IPS-18c (cell line): ENCODE measurements around the gene IL22RA2.

Experiments
- H3K4me3 ChIP-seq: 2 replicates; pipeline ENCODE4 v1.7.0; 2013; ENCODE audit warnings: low read depth, mild to moderate bottlenecking, low read length, moderate library complexity; ENCODE audit not compliant: insufficient read depth
- H3K9me3 ChIP-seq: one replicate; pipeline ENCODE4 v1.6.1; 2013; ENCODE audit warnings: mild to moderate bottlenecking, low read length, moderate library complexity; ENCODE audit not compliant: control insufficient read depth, insufficient read depth

Gene IL22RA2

DNA sequence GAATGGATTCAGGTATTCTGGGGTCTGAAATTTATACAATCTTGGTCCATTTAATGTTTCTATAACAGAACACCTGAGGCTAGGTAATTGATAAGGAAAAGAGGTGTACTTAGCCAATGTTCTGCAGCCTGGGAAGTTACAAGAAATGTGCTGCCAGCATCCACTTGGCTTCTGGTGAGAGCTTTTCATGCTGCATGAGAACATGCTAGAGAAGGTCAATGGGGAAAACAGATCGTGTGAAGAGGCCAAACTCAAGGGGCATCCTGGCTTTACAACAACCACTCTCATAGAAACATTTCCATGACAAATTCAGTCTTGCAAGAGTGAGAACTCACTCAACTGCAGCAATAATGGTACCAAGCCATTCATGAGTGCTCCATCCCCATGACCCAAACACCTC, 16.8 kb downstream of the IL22RA2 start:
- no peak overlapping the region for H3K4me3 ChIP-seq
- H3K9me3 ChIP-seq = peaks cover 2% of the 10 kb centered on the region

DNA sequence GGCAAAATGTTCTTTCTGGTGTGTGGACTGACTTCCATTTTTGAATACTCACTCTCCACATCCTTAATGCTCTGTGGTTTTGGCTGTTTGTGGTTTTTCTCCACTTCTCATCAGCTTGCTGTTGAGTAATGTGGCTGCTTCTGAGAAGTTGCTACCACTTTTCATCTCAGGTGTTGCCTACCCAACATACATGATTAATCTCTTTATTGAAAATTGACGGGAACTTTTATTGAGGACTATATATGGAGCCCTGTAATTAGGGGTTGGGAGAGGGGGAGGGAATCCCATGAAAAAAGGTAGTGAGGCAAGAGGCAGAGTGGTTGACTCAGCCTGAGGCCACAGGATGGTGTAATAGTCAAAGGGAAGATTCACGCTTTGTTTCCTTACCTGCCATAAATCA, 17.6 kb downstream of the IL22RA2 start:
- Histone ChIP-seq H3K4me3 (no peak overlapping the region), H3K9me3 (peaks cover 2% of the 10 kb centered on the region)

DNA sequence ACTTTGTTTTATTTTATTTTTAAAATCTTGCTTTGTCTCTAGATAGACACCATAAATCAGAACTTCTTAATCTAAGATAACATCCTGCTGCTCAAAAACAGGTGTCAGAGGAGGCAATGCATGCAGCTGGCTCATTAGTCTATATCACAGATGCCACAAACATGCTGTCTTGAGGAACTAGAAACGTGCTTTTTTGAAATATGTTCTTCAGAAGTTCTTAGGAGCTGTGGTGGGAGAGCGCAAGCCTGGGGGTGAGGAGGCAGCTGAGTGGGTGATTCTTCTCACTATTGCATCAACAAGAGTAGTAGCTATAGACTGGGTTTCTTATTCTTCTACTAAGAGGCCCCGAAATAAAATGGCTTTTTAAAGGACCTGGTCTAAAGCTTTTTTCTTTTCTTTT, 23.4 kb downstream of the IL22RA2 start:
- Histone ChIP-seq H3K4me3 (no peak overlapping the region), H3K9me3 (no peaks in the 10 kb centered on the region)

DNA sequence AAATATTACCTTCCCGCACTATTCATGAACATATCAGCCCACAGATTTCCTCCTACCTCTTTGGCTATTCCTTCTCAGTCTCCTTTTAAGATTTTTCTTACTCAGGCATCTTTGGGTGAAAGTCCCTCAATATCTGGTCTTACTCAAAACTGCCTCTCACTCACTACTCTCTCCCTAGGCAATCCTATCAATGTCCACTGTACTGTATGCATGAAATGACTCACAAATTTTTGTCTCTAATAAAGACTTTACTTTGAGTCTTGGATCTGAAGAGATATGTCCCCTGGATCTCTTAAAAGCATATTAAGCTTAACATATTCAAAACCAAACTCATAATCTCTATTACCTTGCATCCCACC, 24.4 kb downstream of the IL22RA2 start:
- no peaks in the 10 kb centered on the region for H3K9me3 ChIP-seq
- no peak overlapping the region for H3K4me3 ChIP-seq

DNA sequence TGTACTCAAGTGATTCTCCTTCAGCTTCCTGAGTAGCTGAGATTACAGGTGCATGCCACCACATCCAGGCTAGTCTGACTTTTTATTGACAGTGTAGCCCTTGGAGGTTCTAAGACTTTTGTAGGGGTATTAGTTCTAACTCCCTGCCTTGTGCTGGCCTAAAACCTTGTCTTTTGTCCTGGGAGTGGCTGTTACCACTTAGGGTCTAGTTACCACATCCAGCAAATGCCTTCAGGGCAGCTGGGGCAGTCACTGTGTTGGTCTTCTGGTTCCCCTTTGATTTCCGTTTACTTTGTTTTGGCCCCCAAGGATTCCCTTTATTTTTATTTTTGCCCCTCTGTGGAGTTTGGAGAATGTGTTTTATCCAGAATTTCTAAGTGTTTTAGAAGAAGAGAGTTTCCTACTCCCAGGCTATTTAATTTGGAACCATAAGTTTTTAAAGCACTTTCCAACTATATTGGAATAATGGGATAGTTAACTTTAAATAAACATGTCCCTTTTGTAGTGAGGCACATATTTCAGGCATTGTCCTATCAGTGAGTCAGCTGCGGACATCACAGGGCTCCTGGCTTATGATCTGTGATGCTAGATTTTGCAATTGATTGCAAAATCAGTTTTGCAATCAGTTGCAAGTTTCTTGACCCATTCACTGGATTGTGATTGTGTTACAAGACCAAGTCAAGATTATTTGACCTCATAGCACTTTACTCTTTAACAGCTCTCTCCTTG, 25.0 kb downstream of the IL22RA2 start:
- Histone ChIP-seq H3K4me3 (no peak overlapping the region), H3K9me3 (no peaks in the 10 kb centered on the region)

DNA sequence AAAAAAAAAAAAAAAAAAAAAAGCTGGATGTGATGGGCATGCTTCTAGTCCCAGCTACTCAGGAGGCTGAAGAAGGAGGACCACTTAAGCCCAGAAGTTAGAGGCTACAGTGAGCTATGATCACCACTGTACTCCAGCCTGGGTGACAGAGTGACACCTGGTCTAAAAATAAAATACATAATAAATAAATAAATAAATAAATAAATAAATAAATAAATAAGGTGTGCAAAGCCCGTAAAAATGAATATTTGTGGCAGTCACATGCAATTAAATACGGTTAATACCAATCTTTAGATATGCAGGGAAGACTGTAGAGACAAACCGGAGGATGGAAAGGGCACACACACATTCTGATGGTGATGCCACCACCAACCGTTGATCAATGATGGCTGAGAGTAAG, 26.2 kb downstream of the IL22RA2 start:
- Histone ChIP-seq H3K4me3 (no peak overlapping the region), H3K9me3 (no peaks in the 10 kb centered on the region)

DNA sequence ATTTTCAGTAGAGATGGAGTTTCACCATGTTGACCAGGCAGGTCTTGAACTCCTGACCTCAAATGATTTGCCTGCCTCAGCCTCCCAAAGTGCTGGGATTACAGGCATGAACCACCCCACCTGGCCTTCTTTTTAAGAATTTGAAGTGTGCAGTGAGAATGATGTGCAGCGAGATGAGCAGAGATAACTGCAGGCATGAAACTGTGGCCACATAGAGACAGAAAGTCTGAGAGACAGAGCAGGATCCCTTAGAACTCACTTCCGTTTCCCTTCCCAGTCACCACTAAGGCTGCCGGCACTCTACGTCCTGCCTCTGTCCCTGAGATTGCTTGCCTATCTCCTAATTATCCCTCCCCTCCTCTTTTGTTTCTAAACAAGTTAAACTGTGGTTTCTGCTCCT, 27.2 kb downstream of the IL22RA2 start:
- no peak overlapping the region for H3K4me3 ChIP-seq

DNA sequence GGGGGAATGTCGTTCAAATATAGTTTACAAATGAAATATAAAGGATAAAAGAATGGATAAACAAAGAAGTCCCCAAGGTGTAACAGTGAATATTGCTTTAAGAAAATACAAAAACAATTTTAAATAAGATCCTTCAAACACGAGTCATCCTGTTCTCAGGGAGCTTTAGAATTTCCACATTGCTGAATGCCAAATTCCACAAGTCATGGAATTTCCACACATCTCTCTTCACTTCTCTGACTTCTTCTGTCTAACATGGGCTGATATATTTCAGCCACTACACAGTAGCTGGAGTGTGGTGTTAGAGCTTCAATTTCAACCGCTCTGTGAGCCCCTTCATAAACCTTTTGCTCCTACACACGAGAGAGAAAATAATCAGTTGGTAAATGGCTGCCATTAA, 28.0 kb downstream of the IL22RA2 start:
- no peak overlapping the region for H3K4me3 ChIP-seq
- H3K9me3 ChIP-seq = no peaks in the 10 kb centered on the region

More for the DNA sequence above, 27.2 kb downstream of the IL22RA2 start:
- no peaks in the 10 kb centered on the region for H3K9me3 ChIP-seq

DNA sequence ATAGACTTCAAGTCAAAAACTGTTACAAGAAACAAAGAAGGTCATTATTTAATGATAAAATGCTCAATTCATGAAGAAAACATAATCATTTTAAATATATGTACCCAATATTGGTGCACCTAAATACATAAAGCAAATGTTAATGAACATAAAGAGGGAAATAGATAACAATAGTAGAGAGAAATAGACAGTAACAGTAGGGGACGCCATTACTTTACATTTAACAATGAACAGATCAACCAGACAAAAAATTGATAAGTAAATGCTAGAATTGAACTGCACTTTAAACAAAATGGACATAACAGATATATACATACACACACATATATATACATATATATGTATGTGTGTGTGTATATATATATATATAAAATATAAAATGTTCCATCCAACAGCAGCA, 37.4 kb downstream of the IL22RA2 start:
- Histone ChIP-seq H3K9me3 (no peaks in the 10 kb centered on the region), H3K4me3 (no peak overlapping the region)

DNA sequence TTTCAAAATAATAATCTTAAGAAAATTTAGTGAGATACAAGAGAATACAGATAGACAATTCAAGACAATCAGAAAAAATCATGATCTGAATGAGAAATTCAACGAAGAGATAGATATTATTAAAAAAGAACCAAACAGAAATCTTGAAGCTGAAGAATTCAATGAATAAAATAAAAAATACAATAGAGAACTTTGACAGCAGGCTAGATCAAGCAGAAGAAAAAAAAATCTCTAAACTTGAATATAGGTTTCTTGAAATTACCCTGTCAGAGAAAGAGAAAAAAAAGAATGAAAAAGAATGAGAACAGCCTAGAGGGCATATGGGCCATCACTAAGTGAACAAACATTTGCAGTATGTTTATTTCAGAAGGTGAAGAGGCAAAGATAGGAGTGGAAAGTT, 39.0 kb downstream of the IL22RA2 start:
- Histone ChIP-seq H3K9me3 (no peaks in the 10 kb centered on the region), H3K4me3 (no peak overlapping the region)

DNA sequence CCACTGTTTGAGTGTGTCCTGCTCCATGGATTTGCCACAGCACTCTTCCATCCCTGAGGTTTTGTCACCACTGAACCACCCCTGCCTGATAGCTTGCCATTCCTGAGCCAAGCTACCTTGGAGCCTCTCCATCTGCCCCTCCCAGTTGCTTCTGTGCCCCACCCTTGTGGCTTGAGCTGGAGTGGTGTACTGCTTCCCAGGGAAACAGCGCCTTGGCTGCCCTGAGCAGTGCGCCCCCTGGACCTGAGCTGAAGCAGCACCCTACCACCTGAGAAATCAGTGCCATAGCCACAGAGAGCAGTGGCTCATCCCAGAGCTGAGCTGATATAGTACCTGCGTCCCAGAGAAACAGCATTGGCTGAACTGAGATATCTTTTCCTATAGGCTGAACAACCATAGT, 40.3 kb downstream of the IL22RA2 start:
- no peak overlapping the region for H3K4me3 ChIP-seq
- H3K9me3 ChIP-seq = no peaks in the 10 kb centered on the region

DNA sequence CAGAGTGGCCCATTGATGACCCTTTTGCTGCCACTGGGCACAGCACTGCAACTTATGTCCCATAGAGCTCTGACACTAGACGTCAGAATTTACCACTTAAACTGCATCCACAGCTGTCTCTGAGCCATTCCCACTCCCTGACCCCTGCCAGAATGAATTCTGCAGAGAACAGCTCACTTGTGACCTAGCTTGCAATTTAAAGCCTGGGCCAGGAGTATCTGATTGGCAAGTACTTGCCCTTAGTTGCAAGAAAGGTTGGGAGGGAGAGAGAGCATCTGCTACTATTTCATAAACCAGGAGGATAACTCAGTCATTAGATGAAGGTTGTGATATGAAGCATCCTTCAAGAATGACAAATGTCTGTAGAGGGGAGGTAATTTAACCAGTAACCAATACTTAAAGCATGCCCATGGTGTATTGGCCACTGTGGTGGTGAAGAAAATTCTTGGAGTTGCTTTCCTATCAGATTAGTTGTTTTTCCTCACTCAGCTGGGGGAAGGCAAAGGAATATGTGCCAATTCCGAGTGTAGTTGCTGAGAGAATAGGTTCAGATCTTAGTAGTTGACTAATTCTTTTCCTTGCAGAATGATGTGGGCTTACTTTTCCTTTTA, 46.5 kb downstream of the IL22RA2 start:
- H3K9me3 ChIP-seq = no peaks in the 10 kb centered on the region
- H3K4me3 ChIP-seq = no peak overlapping the region

DNA sequence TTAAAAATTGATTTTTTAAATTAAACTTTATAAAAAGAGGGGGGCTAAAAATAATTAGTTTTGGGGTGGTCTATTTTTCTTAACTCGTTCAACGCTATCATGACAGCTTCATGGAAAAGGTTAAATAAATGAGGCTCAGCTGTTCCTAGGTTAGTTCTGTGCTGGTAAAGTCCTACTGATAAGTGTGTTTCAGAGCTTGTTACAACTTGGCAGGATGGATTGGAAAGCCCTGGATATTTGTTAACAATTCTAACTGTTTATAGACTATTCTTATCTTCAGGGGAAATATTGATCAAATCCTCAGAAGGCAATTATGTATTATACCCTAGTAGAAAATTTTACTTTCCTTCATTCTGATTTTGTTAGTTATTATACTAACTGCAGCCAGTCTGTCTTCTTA, 50.4 kb downstream of the IL22RA2 start:
- no peak overlapping the region for H3K4me3 ChIP-seq
- H3K9me3 ChIP-seq = peaks cover 9% of the 10 kb centered on the region

DNA sequence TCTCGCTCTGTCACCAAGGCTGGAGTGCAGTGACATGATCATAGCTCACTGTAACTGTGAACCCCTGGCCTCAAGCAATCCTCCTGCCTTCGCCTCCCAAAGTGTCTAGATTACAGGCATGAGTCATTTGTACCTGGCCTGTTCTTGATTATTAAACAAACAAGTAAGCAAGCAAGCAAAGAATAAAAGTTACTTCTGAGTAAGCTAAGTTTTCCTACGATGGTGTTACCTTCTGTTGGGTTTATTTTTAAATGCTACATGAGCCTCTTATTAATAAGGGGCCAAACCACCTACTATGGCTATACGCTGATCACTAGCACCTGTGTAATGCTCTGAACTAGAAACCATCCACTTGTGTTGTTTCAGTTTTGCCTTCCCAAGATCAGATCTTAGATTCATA, 50.8 kb downstream of the IL22RA2 start:
- Histone ChIP-seq H3K9me3 (peaks cover 9% of the 10 kb centered on the region), H3K4me3 (no peak overlapping the region)

DNA sequence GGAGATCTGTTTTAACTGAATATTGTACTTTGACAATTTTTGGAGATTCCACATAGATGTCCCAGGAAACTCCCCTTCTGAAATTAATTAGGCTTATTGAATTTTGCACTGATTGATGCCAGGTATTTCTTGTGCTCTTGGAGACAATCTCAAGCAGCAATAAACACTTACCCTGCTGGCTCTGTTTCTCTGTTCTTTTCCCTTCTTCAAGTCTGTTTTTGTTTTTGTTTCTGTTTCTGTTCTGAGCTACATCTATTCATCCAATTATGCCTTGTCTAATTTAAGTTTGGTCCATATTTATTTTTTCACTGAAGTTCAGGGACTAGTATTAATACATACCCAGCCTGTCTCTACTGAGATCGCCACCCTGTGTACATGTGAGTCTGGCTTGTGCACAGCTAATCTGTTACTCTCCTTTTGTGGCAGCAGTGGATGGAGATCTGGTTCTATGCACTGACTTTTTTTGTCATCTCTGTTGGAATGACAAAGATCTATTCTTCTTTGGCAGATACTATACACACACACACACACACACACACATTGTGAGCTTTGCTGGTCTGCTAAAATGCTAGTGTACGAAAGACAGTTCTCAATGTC, 51.9 kb downstream of the IL22RA2 start:
- H3K4me3 ChIP-seq = no peak overlapping the region
- peaks cover 9% of the 10 kb centered on the region for H3K9me3 ChIP-seq

DNA sequence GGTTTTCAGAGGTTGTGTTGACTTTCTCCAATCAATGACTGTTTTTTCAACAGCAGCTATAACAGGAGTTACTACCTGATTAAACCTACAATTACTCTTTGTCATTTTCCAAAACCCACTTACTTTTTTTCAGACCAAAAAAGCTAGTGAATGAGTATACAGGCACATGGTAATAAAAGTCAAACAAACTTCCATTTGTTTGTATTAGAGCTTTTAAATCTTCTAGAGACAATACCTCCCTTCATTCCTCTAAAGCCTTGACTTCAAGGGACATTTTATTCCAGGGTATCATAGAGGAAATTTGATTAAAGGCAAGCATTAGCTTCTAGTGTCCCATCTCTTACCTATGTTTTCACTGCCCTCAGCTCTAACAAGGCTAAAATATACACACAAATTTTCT, 52.7 kb downstream of the IL22RA2 start:
- H3K4me3 ChIP-seq = no peak overlapping the region
- H3K9me3 ChIP-seq = peaks cover 9% of the 10 kb centered on the region

DNA sequence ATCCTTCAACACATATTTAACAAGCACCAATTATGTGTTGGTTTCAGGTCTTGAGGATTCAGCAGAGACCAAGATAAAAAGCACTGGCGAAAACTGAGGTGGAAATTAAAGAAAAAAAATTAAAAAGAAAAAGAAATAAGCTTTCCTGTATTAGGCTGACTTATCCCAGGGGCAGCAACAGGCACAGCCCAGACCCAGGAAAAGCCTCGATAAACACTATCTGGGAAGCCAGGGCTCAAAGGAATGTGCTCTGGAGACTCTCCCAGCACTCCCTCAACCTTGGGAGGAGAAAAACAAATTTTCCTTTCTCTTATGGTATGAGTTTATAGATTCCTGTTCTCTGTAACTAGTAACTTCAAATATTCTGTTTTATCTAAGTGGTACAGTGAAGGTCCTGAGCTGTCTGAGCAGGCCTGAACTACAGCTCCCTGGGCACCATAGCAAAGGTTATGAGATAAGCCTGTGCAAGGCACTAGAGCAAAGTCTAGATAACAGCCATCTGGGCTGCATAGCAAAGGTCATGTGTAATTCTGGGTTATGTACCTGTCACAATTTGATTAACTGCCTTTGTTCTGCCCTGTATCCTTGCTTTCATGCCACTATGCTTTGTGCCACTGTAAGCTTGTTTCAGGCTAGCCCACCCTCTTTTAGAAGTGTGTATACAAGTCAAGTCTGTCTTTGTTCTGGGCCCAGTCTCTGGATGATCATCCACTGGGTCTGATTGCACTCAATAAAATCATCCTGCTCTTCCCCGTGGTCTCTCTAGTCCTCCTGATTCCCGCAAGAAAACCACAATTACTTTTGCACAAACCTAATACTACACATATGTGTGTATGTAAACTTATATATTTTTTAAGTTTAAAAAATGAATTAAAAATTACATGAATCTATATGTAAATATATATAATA, 54.0 kb downstream of the IL22RA2 start:
- H3K9me3 ChIP-seq = peaks cover 9% of the 10 kb centered on the region
- H3K4me3 ChIP-seq = no peak overlapping the region

DNA sequence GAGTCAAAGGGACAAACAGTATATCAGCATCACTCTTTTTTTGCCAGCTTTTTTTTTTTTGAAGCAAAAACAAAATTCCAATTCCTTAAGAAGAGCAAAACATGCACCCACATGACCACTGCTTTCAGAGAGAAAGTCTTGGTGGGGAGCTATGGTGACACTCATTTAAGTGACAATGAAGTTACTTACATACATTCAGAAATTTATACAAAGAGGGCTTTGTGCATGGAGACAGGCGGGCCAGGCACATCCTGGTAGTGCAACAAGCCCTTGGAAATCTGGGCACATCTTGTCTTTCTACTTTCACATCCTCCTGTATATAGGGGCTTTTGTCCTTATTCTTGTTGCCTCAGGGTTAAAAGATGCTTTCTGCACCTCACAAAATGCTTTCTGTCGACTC, 55.9 kb downstream of the IL22RA2 start:
- peaks cover 9% of the 10 kb centered on the region for H3K9me3 ChIP-seq
- H3K4me3 ChIP-seq = no peak overlapping the region
